HG03469 (cell line): Measurements from ENCODE around the gene CALHM5.

Experiments
- ATAC-seq: cut with Tn5 transposase; IDR thresholded peaks from one replicate; pipeline ENCODE4 v1.9.1; 2021; ENCODE audit warnings: mild to moderate bottlenecking, moderate library complexity, moderate number of reproducible peaks; ENCODE audit not compliant: unreplicated experiment

CALHM5 gene

DNA sequence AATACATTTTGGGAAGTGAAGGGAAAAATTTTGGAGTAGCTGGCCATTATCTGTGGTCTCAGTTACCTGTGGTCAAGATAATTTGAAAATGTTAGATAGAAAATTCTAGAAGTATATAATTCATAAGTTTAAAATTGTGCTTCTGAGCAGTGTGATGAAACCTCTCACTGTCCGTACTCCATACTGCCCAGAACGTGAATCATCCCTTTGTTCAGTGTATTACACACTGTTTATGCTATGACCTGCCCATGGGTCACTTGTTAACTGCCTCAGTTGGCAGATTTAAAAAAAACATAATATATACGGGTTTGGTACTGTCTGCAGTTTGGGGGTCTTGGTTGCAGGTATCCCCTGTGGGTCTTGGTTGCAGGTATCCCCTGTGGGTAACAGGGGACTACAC lies 4.1 kb upstream of the CALHM5 start:
- ATAC-seq, result no peak

DNA sequence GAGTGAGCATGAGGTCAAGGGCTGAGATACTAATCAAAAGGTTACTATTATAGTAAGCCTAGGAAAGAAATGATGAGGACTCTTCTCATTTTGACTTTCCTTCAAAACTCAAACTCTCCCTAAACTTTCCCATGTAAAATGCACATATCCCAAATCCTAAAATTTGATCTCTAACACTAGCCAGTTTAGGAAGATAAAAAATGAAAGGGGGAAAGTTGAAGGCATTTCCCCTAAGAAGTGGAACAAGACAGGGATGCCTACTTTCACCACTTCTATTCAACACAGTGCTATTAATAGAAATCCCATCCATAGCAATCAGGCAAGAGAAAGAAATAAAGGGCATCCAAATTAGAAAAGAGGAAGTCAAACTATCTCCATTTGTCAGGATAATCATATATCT lies 2.9 kb upstream of the CALHM5 start:
- no peak for ATAC-seq

DNA sequence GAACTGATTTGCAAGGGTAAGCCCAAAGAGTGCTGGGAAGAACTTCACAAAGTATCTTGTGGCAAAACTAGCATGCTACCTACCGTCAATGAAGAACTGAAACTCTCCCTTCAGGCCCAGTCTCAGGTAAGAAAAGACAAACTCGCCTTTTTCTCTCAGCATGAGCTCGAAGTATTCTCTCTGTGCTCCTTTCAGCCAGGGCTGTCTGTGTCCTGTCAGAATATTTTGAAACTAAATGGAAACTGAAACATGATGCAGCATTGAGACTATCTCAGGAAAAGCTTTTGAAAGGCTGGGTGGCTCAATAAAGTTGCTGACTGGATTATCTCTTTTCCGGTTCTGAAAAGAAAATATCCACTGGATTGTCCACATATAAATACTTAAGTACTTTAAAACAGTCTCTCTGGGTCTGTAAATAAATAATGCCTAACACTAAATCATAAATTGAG lies 696 bp downstream of the CALHM5 start:
- peak; percentile 89 for ATAC-seq

DNA sequence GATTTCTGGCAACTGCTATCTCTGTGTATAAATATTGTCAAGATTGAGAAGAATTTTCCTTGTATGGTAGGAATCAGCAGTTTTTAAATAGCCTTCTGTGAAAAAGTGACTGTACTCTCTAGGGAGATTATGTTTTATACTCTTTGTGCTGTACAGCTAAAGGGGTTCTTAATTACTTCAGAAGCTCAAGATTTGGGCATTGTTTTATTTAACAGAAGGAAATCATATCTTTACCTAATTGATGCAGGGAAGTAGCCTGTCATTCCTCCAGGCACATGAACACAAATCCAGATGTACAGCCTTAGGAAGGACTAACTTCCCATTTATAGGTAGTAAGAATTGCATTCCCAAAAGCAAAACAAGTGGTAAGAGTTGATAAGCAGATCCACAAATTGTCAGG lies 1.3 kb downstream of the CALHM5 start:
- no peak for ATAC-seq

DNA sequence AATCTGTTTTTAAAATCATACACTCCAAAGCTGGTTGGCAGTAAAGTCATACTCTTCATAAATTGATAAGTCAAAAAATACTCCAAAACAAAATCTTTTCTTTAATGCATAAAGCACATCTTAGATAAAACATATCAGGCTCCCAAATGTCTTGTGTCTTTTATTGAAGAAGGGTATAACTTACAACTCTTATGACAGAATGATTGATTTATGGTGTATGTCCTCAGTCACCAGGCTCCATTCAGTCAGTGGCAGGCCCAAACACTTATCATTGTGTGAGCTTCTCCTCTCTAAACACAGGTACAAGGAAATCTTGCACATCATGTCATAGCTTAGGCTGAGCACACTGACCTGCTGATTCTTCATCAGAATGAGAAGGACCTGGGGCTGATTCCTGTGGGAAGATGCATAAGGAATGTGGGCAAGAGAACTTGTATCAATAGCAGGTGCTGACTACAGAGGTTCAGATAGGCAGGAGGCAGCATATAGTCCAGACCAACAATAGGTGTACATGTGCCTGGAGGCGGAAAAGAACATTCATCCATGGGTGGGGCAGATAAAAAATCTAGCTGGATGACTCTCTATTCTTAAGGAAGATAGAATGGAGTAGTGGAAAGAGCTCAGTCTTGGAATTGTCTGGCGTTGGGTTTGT lies 1.9 kb downstream of the CALHM5 start:
- no peak for ATAC-seq

DNA sequence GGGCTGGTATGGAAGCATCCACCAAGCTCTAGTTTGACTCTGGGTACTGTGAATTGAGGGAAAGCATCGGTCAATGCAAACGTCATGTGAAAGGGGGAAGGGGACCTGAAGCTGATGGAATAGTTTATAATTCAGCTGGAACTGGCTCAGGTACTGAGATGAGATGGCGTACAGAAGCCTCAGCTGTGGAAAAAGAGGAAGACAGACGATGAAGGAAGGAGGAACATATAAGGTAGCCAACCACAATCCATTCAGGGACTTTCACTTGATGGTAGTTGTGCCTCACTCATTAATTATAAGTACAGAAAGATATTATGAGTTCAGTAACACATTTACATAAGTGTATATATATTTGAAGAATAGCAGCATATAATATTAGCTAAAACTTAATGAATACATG lies 2.7 kb downstream of the CALHM5 start:
- no peak for ATAC-seq

DNA sequence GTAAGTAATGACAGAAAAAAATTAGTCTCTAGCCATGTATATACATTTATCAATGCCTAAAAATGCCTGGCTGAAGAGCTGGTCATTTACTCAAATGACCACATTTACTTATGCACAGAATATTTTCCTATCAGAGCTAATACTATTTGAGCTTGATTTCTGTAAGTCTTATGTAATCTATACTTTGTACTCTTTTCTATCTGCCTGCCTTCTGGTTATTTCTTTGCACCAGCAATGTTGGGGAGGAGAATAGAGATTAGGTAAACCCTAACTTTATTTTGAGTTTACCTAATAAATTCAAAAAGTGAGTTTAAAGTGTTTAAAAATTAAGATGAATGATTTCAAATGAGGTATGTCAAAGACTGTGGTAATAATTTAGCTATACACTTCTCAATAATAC lies 3.7 kb downstream of the CALHM5 start:
- ATAC-seq, result no peak

DNA sequence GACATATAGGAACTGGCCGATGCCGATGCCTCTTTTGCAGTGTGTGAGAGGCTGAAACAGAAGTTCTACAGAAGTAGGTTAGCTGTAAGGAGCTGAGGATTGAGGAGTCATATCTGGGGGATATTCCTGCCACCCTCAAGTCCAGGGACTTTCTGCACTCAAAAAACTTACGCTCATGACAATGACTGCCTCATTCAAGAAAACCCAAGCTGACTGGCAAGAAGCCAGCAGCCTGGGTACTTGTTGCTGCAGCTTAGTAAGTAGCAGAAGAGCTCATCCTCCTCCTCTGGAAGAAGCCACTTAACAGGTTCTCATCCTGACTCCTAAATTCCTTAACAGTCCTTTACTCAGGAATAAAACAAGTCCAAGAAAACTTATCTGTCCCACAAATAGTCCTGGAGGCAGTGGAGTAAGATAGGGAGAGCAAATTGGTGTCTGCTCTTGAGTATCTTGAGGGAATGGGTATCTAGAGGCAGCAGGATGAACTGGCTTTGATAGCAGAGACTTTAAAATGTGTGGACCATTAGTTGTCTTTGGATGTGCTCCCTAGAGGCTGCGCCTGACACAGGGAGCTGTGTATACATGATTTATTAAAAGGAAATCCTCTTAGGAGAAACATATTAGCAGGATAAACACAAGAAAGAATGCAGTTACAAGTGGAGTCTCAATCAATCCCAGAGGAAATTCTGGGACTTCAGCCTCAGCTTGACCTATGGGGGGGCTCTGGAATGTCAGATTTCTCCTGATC lies 7.4 kb downstream of the CALHM5 start:
- no peak for ATAC-seq

DNA sequence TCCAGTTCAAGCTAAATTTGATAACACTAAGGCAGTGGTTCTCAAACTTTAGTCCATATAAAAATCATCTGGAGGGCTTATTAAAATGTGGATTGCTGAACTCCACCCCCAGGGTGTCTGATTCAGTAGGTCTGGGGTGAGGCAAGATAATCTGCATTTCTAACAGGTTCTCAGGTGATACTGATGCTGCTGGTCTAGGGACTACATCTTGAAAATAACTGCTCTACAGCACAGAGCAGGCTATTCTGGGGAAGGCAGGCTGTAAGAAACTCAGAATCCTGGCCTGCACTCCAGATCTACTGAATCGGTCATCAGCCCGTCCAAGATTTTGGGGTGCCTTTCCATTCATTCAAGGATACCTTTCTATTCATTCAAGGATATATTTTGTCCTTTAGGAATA lies 11.5 kb downstream of the CALHM5 start:
- ATAC-seq, result no peak

DNA sequence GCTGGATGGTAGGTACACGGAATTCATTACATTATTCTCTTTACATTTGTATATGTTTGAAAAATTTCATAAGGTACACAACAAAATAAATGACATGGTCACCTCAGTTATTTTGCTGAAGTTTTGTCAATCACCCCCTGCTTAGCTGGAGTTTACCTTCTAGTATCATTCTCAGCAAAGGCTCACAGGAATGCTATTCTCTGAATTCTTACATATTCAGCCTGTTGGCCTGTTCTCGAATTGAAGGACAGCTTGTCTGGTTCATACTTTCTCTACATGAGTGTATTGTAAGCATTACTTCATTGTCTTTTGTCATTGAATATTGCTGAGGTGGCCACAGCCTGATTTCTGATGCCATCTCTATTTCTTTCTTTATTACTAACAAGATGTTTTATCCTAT lies 12.8 kb downstream of the CALHM5 start:
- no peak for ATAC-seq

DNA sequence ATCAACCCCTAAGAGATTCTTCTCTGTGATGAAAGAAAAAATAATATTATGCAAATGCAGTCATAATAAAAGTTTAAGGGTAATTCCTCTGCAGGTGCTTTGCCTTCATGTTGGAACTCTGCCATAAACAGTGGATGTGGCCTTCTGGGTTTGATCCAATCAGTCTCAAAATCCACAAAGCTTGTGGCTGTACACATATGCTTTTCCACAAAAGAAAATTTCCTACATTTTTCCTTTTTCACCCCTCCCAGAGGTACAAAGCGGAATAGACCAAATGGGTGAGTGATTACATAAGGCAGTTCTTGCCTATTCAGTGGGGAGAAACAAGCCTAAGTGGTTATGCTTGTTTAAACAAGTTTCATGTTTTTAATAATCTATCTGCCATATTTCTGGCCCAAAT lies 16.7 kb downstream of the CALHM5 start:
- no peak for ATAC-seq

DNA sequence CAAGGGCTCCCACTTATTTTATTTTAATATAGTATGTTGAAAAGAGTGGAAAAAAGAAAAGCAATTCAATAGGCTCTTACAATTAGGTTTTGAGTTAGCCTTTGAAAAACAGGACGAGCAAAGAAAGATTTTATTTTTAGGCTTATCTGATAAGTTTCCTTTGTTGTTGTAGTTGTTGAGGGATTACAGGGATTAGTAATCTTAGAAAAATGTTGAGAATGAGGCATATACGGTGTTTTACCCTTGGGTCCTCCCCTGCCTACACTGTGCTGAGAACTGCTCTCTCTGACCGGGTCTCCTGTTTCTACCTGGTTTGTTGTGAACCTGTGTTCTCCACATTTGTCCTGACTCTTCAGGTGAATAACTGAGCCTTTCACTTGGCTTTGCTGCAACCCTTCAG lies 17.3 kb downstream of the CALHM5 start:
- ATAC-seq, result no peak

DNA sequence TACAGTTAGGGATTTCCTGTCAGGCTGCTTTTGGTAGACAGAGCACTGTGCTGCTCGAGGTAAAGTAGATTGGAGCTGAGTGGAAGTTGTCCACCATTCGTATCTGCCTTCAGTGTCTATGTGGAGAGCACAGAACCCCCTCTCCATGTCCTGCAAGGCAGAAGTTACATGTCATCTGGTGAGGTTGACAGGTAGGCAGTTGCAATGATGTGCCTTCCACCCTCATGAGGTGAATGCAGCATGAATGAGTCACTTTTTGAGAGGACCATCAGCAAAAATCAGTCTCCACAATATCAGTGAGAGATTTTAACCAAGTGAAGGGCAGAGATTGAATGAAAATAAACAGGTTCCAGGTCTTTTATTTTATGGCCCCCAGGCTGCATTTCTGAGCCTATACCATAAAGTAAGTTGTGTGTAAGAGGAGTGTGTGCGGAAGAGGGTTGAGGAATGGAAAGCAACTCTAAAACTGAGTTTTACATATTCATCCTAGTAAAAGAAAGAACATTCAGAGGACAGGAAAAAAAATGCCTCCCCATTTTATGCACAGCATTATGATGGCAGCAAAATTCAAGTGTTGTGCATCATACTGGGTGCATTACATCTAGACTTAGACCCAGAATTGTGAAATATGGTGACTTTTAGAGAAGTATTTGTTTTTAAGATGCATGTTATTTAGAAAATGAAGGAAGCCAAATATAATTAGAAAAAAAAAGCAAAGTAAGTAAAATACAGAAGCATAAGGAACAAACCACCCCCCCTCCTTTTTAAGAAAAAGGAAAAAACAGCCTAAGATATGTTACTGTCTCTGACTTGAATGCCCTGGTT lies 18.2 kb downstream of the CALHM5 start:
- no peak for ATAC-seq

DNA sequence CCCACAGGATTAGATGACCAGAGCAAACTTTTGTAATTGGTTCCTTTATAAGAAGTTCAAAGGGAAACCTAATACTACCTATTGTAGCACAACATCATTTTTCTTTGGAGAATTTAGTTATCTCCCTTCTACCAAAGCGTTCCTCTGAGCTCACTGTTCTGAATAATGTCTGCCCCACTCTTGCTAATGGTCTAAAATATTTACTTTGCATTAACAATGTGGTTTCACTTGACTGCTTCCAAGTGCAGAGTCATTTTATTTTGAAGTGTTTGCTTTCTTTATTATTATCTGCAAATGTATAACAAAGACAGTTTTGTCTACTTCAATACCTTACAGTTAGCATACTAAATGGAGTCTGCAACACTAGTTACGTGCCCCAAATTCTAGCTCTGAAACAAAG lies 19.0 kb downstream of the CALHM5 start:
- no peak for ATAC-seq

DNA sequence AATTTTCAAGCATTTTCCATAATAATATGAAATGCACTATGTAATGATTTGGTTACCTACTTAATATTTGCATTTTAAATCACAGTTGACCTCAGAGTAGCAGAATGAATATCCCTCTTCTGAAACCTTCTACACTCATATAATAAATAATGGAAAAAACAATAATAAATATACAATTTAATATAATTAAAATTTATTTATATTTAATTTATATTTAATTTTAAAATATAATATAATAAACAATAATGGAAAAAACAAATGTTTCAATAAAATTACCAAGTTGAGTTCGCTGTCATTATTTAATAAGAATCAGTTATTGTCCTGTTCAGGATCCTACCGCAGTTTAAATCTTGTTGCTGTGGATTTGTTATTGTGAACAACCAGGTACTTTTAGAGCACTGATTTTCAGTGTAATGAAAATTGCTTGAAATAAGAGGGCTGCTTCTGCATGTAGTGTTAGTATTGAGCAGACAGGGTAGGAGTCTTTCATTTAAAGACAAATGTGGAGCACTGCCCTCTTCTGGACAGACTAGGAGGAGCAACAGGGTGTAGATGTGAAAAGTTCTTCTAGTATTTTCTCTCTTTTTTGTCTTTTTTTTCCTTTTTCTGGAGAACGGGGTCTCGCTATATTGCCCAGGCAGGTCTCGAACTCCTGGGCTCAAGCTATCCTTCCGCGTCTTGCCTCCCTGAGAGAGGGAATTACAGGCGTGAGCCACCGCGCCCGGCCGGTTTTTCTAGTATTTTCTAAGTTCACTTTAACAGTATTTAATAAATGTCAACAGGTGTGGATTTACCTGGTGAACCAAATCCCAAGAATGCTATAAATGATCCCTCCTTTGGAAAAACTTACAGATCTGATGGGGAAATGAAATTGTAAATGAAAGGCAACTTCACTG lies 20.5 kb downstream of the CALHM5 start:
- ATAC-seq, result peak; percentile 76

DNA sequence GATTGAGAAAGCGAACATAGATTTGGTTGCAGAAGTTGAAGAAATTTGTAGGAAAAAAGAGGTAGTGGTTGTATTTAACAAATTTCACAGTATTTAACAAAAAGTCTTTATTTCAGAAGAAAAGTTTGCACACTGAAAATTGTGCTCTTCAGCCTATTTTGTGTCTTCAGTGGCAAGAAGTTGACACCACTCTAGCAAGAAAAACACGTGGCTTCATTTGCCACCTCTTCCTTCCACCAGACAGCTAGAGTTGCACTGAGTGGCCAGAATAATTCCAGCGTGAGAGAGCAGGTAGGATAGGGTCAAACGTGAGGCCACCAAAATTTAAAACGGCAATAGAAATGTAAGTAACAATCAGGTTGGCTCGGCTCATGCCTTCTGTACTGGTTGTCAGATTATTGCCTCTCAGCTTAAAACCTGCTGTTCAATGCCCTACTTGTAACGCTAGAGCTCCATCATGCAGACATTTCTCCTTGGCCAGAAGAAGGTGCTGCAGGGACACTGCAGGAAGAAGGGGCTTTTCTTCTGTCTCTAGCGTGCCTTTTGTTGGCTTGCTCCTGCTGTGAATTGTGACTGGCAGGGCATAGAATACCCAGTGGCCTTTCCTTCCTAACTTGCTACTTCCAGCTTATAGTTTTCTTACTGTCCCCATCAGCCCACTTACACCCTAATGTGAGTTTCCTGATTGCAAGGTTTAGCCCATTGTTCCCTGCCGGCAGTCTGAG lies 22.0 kb downstream of the CALHM5 start:
- no peak for ATAC-seq

DNA sequence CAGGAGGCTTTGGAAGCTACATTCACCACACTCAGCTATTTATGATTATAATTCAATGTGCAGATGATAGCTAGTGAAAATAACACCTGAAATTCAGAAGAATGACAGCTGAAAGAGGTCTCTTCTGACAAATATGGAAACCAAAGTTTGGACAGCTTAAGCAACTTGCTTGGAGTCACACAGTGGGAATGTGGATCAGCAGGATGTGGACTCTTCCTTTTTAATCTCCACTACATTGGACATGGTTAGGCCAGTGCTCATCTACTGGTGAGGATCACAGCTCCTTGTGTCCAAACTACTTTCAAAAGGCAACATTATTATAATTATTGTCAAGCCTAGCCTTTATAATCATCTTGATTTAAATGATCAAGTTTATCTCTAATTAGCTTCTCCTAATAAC lies 23.7 kb downstream of the CALHM5 start:
- no peak for ATAC-seq

DNA sequence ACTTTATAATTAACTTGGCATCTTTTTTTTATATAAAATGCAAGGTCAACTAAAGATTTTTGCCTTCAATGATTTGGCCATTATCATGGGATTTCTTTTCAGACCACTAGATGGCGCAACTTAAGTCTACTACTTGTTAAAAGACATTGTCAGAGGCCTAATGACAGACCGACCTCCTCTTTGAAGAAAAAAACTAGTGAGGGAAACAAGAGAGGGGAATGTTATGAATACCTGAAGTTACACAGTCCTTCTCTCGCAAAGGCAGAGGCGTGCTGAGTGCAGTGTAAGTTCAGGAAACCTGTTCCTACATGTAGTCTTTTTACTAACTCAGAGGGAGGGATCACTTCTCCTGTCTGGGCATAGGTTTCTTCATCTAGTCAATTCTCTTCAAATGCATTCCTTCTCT lies 24.8 kb downstream of the CALHM5 start:
- ATAC-seq, result peak; percentile 46

DNA sequence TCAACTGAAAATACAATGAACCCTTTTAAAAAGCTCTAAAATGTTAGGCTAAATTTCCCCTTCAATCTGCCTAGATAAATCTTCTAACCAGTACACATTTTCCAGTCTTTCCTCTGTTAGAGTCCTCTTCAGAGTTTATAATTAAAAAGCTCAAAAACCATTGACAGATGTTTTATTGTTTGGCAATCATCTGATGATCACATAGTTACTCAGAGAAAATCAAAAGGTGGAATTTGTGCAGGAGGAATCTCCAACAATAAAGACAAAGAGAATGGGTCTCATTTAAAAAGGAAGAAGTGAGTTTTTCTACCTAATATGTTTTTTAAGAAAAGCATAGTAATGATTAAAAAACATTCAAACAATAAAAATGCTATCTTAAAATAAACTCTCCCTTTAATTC lies 31.0 kb downstream of the CALHM5 start:
- ATAC-seq, result no peak

DNA sequence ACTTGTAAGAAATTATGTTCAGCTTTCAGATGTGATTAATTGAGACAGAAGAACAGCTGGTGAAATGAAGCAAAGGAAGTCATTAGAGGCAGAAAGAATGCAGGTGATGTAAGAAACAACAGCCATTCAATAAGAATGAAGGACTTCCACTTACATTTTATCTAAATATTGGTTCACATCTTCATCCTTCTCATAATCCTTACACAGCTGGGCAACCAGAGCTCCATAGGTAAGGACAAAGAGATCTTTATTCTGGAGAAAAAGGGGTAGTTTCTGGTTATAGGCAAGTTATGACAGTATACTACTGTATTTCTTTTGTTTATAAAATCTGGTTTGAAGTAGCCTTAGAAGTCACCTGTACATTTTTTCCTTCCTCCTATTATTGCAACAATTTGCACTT lies 31.7 kb downstream of the CALHM5 start:
- ATAC-seq, result no peak
